ENCODE results near the gene FAM83C. TPM values are rescaled to one million over a fixed set of nuclear protein-coding genes. Genes with fewer than 3 reads are reported as not detected.
"Not testable (repeated sequence)": the region's sequence is repeated elsewhere in the genome, so short reads cannot be mapped to it uniquely, and the experiment has no call there.

The FAM83C gene
- total RNA-seq, 1 donor from 2014 or later = not detected

DNA sequence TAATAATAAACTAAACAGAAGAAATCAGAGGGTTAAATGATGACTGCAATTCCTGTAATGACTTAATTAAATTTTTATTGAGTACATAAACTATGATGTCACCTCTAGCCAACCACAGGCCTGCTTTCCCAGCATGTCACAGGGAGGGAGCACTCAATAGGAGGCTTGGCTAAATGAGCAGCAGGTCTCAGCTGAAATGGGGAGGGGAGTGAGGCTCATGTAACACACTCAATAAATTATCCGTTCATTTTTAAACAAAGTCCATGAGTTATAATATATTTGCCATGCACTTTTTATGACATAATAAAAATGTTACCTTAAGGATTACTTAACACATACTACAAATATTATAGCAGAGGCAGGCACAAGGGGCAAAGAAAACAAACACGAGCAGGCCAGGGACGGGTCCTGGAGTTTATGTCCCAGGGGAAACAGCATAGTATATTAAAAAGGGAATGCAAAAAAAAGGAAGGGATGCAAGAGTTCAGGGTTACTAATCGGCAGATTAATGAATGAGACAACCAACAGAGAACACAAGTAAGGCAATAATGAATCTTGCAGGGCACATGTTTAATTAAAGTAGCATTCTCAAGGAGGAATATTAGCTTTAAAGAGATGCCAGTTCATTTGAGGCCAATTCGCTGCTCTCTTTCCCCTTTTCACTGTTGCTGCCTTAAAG, 27.1 kb upstream of the FAM83C start:
- DNase-seq (ENCODE audit: low spot score in 2 of 2) (no peak), FAIRE-seq (no peak)

DNA sequence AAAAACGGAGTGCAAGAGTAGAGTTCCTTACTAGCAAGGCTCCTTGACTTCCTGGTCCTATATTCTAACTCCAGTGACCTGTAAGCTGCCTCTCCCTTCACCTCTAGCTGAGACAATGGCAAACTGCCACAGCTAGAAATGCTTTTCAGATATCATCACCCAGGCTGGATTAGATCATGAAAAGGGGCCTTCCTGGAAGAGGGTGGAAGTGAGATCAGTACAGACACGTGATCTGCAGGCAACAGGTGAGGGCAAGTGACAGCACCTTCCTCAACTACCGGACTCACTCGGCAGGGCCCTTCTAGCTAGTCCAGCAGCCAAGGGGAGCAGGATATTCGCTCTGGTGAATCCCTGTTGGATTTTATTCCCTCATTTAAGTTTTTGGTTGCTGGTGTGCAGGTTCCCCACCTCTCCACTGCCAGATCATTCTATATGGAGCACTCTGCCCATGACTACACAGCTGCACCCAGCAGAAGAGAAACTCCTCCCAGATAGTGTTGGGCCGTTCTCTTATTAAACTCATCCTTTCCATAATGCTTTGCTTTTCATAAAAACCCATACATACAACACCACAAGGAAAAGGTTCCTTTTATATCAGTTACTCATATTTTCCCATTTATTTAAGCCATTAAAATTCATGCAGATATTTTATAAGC, 26.4 kb upstream of the FAM83C start:
- no peak for FAIRE-seq
- DNase-seq (ENCODE audit: low spot score in 2 of 2) = no peak

DNA sequence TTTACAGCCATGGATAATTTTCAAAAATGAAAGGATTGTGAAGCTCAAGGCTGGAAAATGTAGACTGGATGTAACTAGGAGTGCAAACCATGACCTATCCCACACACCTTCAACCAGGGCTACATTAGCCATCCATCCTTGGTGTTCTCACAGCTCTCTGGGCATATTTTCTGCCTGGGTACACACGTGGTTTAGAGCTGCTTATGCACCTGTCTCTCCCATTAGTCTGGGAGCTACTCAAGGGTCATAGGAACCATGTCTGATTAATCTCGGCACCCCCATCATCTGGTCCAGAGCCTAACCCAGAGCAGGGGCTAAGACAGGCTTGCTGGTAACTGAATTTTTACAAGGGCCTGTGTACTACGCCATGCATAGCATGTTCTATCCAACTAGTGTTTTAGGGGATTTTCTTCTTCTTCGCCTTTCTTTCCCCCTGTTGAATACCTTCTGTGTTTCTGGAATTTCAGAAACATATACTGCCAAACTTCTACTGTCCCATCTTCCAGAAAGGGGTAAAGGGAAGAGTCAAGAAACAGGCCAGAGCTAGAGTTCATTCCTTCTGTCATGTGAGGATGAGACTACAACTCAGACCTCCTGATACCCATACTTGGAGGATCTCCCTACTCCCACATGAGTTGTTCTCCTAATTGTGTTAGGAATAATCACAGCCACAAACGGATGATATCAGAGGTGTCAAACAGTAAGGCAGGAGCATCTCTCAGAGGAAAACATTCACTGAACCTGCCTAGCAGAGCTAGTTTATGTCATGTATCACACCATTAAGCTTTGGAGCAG, 25.4 kb upstream of the FAM83C start:
- DNase-seq (ENCODE audit: low spot score in 2 of 2) (no peak), FAIRE-seq (no peak)

DNA sequence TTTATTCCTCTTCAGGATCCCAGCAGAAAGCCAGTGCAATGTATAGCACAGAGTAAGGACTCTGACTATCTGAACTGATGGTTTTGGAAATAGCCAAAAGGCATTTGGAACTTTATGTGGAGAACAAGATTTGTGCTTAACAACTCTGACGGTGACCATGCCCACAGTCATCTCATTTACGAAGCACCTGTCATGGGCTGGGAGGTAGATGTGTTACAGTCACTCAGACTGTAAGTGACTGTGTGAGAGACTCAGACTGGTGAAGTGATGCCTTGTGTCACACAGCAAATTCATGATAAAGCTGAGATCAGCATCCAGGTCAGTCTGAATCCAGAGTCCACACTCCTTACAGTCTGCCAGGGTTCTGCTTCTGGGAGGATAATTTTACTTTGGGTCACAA, 23.9 kb upstream of the FAM83C start:
- no peak for FAIRE-seq
- DNase-seq (ENCODE audit: low spot score in 2 of 2) = no peak

DNA sequence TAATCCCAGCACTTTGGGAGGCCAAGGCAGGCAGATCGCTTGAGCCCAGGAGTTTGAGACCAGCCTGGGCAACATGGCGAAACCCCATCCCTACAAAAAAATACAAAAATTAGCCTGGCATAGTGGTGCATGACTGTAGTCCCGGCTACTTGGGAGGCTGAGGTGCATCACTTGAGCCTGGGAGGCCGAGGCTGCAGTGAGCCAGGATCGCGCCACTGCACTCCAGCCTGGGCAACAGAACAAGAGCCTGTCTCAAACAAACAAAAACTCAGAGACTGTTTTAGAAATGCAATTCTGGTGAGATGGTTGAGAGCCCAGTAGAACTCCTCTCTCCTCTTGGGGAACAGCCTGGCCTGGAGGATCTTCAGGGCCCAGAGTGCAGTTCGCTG, 23.4 kb upstream of the FAM83C start:
- not testable (repeated sequence) for FAIRE-seq; DNase-seq (ENCODE audit: low spot score in 2 of 2)

DNA sequence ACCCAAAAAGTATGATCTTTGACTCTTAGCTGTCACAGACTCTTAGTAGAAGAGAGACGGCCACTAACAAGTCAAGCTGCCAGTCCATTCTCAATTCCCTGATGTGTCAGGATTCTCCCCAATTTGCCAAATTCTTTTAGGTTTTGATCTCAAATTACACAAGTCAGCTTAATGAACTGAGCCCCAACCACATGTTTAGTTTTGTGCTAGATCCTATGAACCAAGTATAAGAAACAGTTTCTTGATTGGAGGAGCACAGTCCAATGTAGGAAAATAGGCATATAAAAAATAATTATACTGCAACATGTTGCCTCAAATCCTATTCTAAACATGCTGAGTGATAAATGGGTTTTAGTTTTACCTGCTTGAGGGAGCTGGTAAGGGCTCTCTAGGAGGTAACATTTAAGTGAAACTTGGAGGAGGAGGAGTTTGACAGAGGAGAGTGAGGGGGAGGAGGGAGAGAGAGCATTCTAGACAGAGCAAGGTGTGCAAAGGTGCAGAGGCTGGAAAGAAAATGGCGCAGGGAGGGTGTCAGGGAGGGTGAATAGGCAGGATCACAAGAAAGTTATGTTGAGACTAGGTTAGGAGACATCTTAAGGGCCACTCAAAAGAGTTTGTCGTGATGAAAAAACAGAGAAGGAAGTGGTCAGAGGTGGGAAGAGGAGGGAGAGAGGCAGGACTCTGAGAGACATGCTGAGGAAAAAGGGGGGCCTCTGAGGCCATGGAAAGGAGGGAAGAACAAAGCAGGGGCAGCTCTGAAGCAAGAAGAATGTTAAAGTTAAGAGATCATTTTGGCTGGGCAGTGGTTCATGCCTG, 22.8 kb upstream of the FAM83C start:
- no peak for FAIRE-seq
- DNase-seq (ENCODE audit: low spot score in 2 of 2) = no peak

DNA sequence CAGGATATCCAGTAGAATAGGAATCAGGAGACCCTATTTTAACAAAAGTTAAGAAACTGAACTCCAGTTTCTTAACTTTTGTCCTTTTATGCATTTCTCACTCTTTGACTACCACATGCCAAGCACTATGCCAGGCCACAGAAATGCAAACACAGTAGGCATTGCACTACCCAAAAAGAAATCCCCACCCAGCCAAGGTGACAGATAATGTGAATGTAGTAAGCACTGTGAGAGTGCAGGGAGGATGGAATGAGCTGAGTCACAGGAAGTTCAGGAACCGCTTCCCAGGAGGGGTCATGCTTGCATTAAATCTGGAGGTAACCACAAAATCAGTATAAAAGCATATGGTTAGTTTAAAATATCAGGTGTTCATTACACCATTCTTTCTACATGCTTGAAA, 20.1 kb upstream of the FAM83C start:
- FAIRE-seq = no peak
- DNase-seq (ENCODE audit: low spot score in 2 of 2) = no peak

DNA sequence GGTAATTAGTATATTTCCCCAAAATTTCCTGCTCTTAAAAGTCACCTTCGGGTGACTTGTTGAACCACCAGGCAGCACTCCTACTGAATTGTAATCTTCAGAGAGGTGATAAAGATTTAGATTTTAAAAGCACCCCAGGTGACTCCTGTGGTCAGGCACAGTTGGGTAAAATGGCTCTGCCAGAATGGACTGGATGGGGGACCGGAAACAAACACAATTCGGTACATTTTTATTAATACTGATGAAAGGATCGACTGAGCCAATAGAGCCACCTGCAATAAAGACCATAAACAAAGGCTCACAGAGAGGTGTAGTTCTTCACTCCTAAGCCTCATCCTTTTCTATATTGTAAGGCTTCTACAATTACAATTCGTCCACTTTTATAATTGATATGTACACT, 19.6 kb upstream of the FAM83C start:
- FAIRE-seq (no peak), DNase-seq (ENCODE audit: low spot score in 2 of 2) (no peak)

DNA sequence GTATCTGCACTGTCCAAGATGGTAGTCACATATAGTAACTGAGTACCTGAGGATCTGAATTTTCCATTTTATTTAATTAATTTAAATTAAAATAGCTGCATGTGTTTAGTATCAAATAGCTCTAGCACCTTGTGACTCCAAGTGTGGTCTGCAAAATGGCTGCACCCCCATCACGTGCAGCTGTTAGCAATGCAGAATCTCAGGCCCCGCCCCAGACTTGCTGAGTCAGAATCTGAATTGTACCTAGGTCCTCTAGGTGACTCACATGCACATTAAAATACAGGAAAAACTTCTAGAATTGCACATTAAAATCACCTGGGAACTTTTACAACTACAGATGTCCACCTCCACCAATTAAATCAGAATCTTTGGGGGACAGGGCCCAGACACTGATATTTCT, 19.2 kb upstream of the FAM83C start:
- DNase-seq (ENCODE audit: low spot score in 2 of 2) = no peak
- FAIRE-seq = no peak

DNA sequence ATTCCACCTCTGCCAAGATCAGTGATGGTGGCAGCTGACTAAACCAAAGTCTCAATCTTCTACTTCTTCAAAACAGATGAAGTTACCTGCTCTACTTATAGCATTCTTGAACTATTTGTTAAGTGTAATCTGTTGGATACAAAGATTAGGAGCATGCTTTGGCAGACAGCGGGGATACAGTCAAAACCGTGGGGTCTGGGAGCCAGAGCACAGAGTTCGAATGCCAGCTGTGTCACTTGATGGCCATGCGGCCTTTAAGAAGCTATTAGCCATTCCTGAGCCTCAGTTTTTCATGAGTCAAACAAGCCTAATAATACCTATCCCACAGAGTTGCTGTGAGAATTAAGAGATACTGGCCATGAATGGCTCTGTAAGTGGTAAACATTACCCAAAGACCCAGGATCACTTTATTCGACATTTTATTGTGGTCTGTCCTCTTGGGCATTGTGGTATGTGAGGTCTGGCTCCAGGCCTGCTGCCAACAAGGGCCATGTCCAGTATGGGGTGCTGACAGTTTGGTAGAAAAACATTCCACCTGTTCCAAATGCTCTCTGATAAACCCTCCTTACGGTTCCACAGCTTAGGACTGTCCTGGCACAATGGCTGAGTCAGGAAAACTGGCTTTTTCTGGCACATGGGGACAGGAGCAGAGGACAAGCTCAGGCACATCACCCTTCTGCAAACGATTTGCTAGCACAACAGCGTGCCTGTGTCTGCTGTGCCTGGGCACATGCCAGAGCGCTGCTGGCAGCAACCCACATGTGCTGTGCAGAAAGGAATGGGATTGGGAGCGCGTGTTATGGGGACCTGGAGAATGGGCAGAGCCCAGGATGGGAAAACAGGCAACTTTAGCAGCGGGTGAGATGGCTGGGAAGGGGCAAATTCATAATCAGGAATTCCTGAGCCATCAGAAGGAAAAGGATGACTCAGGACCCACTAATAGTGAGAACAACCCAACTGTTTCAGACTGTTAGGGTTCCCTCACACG, 15.7 kb upstream of the FAM83C start:
- FAIRE-seq (no peak), DNase-seq (ENCODE audit: low spot score in 2 of 2) (no peak)

DNA sequence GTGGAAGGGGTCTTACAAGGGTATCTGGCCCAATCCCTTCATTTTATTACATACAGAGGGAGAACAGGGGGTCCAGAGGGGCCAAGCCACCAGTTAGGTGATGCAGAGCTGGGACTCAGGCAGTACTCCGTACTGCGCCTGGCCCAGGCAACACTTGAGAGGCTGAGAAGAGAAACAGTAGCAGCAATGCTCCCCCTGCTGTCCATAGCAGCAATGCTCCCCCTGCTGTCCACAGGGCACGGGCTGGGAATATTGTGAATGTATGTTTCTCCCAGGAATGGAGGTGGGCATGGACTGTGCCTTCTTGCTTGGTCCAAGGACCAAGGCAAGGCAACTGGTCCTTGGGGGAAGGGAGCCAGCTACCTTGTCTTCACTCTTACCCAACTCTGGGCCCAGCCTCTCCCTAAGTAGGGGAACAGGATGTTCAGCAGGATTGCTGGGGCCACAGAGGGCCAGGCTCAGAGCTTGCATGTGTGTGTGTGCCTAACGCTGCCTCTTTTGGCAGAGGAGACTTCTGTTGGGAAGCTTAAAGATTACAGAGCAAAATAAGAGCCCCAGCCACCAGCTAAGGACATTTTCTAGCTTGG, 14.8 kb upstream of the FAM83C start:
- DNase-seq (ENCODE audit: low spot score in 2 of 2) = peak in 1 of 2 donors; percentile 53
- FAIRE-seq = no peak

DNA sequence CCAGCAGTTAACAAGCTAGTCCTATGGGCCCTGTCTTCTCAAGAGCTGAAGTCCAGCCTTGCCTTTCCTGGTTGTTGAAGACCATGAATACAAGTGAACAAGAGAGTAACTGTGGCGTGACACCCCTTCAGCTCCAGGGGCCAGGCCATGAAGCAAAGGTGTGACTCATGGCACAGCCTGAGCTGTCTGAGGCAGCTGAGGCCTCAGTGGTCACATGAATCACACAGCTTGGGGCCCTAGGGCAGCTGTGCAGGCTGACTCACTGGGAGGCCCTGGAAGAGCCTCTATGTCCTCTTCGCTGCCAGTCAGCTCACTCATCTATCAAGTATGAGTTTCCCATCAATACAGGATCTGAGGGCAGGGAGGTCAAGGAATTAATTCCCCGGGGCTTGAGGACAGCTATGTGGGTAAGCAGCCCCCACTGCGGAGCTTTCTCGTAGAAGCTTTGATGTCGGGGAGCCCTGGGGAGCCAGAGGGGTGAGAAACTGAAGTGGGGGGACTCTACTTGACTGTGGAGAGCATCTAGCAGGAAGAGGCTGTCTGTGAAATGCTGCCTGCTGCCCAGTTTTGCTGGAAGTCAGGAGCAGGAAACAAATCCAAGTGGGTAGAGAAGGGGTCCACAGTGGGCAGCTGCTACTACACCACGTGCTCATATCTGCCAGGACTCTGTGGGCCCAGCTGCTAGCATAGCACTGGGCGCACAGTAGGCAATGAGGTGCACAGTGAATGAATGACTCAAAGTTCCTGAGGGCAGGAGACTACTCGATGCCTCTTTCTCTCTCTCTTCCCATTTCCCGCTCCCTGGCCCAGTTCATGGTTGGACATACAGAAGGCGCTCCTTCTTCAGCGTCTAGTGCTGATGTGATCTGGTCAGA, 13.7 kb upstream of the FAM83C start:
- no peak for FAIRE-seq
- no peak for DNase-seq (ENCODE audit: low spot score in 2 of 2)

DNA sequence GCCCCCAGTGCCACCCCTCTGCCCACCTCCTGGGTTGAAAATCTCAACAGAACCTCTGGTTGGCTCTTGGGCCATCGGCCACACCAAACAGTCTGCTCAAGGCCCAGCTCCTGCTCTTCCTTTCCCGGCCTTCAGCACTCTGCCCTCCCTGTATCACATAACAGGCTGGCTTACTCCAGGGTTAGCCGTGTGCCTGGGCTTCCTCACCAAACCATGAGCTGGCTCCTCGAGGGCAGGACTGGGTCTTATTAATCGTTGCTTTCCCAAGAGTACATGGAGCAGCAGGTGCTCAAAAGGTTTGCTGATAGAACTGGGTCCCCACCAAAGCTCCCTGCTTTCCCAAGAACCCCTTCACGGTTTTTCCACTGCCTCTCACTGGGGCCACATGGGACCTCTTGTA, 12.7 kb upstream of the FAM83C start:
- no peak for FAIRE-seq
- no peak for DNase-seq (ENCODE audit: low spot score in 2 of 2)

DNA sequence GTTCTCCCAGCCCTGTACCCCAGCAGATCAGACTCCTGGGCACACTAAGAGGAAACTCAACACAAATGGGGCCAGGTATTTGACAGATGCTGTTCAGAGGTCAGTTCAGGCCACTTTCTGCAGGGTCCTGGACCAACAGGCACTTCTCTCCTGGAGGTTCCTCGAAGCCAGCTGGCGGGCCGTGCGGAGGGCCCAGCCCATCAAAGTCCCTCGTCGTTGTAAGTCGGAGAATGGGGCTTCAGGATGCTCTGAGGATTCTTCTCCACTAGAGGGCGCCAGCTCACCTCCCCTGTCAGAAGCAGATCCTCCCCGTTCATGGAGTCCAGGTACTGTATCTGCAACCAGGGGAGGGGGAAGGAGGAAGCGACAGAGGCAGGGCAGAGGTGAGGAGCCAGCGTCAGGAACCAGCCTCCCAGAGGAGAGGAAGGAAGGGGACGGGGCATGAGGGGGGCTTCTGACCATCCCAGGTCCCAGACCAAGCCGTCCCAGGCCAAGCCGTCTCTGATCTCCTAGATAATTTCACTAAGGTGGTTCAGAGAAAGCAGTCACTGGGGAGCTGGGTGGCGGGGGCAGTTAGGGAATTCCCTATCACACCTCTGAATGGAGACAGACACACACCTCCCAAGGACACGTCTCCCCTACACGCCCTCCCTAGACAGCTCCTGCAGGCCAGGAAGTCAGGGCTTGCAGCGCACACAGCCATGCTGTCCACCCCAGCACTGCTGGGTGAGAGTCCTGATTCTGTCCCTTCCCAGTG, 11.7 kb upstream of the FAM83C start:
- DNase-seq (ENCODE audit: low spot score in 2 of 2) (peak in 1 of 2 donors; percentile 76), FAIRE-seq (no peak)

DNA sequence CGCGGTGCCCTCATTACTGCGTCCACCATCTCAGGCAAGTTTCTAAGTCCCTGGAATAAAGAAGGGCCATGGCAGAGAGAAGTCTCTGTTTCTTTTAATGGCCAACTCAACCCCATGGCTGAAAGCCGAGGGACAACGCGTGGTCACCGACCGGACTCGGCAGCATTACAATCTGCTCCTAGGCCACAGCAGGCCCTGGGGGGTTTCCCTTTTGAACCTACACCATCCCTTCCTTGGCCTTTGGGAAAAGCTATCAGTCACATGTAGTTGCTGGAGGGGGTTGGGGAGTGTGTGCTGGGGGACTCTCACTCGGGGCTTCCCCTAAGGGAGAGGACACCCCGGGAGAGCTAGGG, 11.1 kb upstream of the FAM83C start:
- FAIRE-seq (no peak), DNase-seq (ENCODE audit: low spot score in 2 of 2) (no peak)

DNA sequence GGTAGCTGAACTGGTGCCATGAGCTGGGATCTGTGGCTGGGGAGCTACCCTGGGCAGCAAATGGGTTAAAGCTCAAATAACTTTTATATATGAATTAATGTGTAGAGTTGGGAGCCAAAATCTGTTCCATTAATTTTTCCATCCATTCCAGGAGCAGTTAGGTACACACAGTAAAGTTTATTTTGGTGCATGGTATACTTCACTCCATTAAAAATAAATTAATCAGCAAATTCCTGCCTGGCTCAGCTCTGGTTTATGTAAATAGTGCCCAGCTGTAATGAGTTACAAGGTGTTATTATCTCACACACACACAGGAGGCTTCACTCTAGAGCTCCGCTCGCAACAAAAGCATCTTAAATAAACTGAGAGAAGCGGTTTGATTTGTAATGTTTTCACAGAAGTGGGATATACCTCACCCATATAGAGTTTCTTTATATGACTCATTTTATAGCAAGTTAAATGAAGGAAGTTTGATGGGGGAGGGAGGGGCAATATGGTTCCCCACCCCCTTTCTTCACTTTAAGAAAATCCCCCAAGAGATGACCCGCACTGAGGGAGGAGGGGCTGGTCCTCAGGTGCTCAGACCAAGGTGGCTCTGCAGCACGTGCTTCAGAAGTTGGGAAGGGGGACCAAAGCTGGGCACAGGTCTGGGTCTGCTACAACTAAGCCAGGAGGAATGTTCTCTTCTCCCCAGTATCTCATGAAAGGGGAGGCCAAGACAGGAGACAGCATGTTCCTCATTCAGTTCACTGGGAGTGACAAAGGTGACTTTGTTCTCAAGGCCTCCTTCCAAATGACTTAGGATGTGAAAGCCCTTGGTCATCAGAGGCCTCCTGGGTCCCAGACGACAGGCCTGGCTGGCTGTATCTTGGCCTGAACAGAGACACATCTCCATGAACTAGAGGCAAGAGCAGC, 10.5 kb upstream of the FAM83C start:
- no peak for FAIRE-seq
- no peak for DNase-seq (ENCODE audit: low spot score in 2 of 2)

DNA sequence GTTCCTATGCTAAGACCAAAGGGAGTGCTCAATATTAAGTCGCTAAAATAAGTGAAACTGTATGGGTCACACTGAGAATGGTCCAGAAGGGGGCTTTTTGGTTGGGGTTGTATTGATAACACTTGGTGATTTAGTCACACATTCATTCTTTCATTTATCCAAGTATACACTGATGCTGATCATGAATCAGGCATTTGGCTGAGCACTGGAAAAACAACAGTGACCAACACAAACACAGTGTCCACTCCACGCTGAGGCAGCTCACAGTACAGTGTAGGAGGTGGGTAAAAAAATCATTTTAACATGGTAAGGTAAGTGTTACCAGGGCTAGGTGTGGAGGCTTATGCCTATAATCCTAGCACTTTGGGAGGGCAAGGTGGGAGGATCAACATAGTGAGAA, 9.2 kb upstream of the FAM83C start:
- DNase-seq (ENCODE audit: low spot score in 2 of 2) (no peak), FAIRE-seq (no peak)
